HepG2 (cell line): ENCODE results near the gene CDC42EP1. TPM values are rescaled to one million over a fixed set of nuclear protein-coding genes. Genes with fewer than 3 reads are reported as not detected.
A peak's percentile ranks its signal among the peaks of the same experiment; 100 is the strongest.

ENCODE experiments used
- CBX5 ChIP-seq: sonication (generic); formaldehyde crosslinking; IDR thresholded peaks from 2 replicates; pipeline ENCODE4 v1.4.0; 2020; ENCODE audit warnings: missing genetic modification reagents, borderline replicate concordance
- CREB1 ChIP-seq, 2 experiments: fragments of 450-650 bp in 1 of 2; IDR thresholded peaks; 2 replicates each; pipeline ENCODE4 v1.6.1; 2016 to 2017; ENCODE audit warnings: control low read depth in 1 of 2, mild to moderate bottlenecking in 1 of 2, missing compliant biosample characterization in 1 of 2, missing genetic modification characterization in 1 of 2
- CREM ChIP-seq, 2 experiments: sonication (generic) in 1 of 2; formaldehyde crosslinking in 1 of 2; IDR thresholded peaks; 2 replicates each; pipeline versions ENCODE4 v1.4.0 to v1.6.1; 2016 to 2020; ENCODE audit warnings: antibody characterized with exemption in 1 of 2, mild to moderate bottlenecking in 1 of 2, missing genetic modification reagents in 1 of 2
- ETV5 ChIP-seq: IDR thresholded peaks from 2 replicates; pipeline ENCODE4 v1.6.1; 2018; ENCODE audit warnings: missing biosample characterization, missing genetic modification reagents, inconsistent platforms, borderline replicate concordance
- FOXP1 ChIP-seq, 2 experiments: fragments of 450-650 bp in 1 of 2; IDR thresholded peaks; 2 replicates each; pipeline ENCODE4 v1.6.1; 2017 to 2018; ENCODE audit warnings: antibody characterized with exemption in 1 of 2
- LCORL ChIP-seq, 2 experiments: fragments of 450-650 bp in 1 of 2; sonication (generic) in 1 of 2; formaldehyde crosslinking in 1 of 2; IDR thresholded peaks; 2 replicates each; pipeline versions ENCODE4 v1.5.0 to v1.6.1; 2017 to 2020; ENCODE audit warnings: antibody characterized with exemption in 1 of 2, missing genetic modification reagents in 1 of 2
- MAZ ChIP-seq, 2 experiments: sonication (generic) in 1 of 2; formaldehyde crosslinking in 1 of 2; IDR thresholded peaks; 2 replicates each; pipeline versions ENCODE4 v1.5.0 to v1.6.1; 2012 to 2020; ENCODE audit warnings: low read depth in 2 of 2, mild to moderate bottlenecking in 2 of 2, borderline replicate concordance in 1 of 2, improper control_type of control experiment in 1 of 2, low read length in 1 of 2, missing genetic modification reagents in 1 of 2, moderate library complexity in 1 of 2
- MIER3 ChIP-seq: IDR thresholded peaks from 2 replicates; pipeline ENCODE4 v1.6.1; 2016; ENCODE audit warnings: missing compliant biosample characterization, borderline replicate concordance
- NCOA1 ChIP-seq: sonication (generic); formaldehyde crosslinking; IDR thresholded peaks from 2 replicates; pipeline ENCODE4 v1.9.0; 2021; ENCODE audit warnings: missing genetic modification reagents
- NKX3-1 ChIP-seq: sonication (generic); formaldehyde crosslinking; IDR thresholded peaks from 2 replicates; pipeline ENCODE4 v1.5.0; 2020; ENCODE audit warnings: missing genetic modification reagents
- RBAK ChIP-seq: sonication (generic); formaldehyde crosslinking; IDR thresholded peaks from 2 replicates; pipeline ENCODE4 v1.5.1; 2020; ENCODE audit warnings: mild to moderate bottlenecking, missing genetic modification reagents
- RFXANK ChIP-seq: IDR thresholded peaks from 2 replicates; pipeline ENCODE4 v1.6.1; 2016
- SSRP1 ChIP-seq: IDR thresholded peaks from 2 replicates; pipeline ENCODE4 v1.6.1; 2016; ENCODE audit warnings: control low read depth
- TAF1 ChIP-seq: sonication (generic); formaldehyde crosslinking; IDR thresholded peaks from 2 replicates; pipeline ENCODE4 v1.4.0; 2020; ENCODE audit warnings: missing genetic modification reagents
- TBL1XR1 ChIP-seq: fragments of 150-350 bp; IDR thresholded peaks from 2 replicates; pipeline ENCODE4 v1.6.1; 2014; ENCODE audit warnings: borderline replicate concordance, low read length; ENCODE audit not compliant: partially characterized antibody
- ZNF326 ChIP-seq: sonication (generic); formaldehyde crosslinking; IDR thresholded peaks from 2 replicates; pipeline ENCODE4 v1.4.0; 2020; ENCODE audit warnings: missing genetic modification reagents, borderline replicate concordance
- ZNF501 ChIP-seq: sonication (generic); formaldehyde crosslinking; IDR thresholded peaks from 2 replicates; pipeline ENCODE4 v1.5.1; 2020; ENCODE audit warnings: mild to moderate bottlenecking, moderate library complexity, missing genetic modification reagents
- ZNF607 ChIP-seq: sonication (generic); formaldehyde crosslinking; IDR thresholded peaks from 2 replicates; pipeline ENCODE4 v1.5.1; 2020; ENCODE audit warnings: missing genetic modification reagents, mild to moderate bottlenecking, borderline replicate concordance
- ZNF768 ChIP-seq: sonication (generic); formaldehyde crosslinking; IDR thresholded peaks from 2 replicates; pipeline ENCODE4 v1.4.0; 2020; ENCODE audit warnings: missing genetic modification reagents
- polyA plus RNA-seq, 8 experiments: library from polyadenylated mRNA; depleted of rRNA in 3 of 8; stranded (reverse) in 7 of 8; unstranded in 1 of 8; fragments of >200 nt; fragmentation: Illumina TruSeq in 4 of 8; extraction: Trizol in 4 of 8; gene quantifications; 2 replicates each; pipeline versions ENCODE4 v1.2.1 to v1.2.3, GENCODE V29; 2011 to 2016; ENCODE audit warnings: low read depth in 4 of 8, missing spikeins in 1 of 8, mixed read lengths in 1 of 8; ENCODE audit not compliant: insufficient read depth in 1 of 8
- total RNA-seq, 5 experiments: library from RNA; depleted of rRNA; stranded (reverse); fragments of >200 nt; fragmentation: Illumina TruSeq; extraction: Trizol; gene quantifications; 2 replicates each; pipeline ENCODE4 v1.2.3, GENCODE V29; 2016; ENCODE audit warnings: low read depth in 1 of 5
- TF ChIP-seq, protein P1 (sequence below): sonication (generic); formaldehyde crosslinking; IDR thresholded peaks from 2 replicates; pipeline ENCODE4 v1.4.0; 2020; ENCODE audit warnings: missing genetic modification reagents
- TF ChIP-seq, protein P2 (sequence below): sonication (generic); formaldehyde crosslinking; IDR thresholded peaks from 2 replicates; pipeline ENCODE4 v1.4.0; 2020; ENCODE audit warnings: missing genetic modification reagents, borderline replicate concordance
- TF ChIP-seq, protein P3 (sequence below): sonication (generic); formaldehyde crosslinking; IDR thresholded peaks from 2 replicates; pipeline ENCODE4 v1.8.0; 2022; ENCODE audit warnings: missing genetic modification reagents, mild to moderate bottlenecking, borderline replicate concordance

CDC42EP1 gene
- total and polyA plus RNA-seq, 2 of the 13 experiments (the other 11 are each of a cell fraction or from before 2014, with no cell fraction given): 17.1 to 29.5 TPM

DNA sequence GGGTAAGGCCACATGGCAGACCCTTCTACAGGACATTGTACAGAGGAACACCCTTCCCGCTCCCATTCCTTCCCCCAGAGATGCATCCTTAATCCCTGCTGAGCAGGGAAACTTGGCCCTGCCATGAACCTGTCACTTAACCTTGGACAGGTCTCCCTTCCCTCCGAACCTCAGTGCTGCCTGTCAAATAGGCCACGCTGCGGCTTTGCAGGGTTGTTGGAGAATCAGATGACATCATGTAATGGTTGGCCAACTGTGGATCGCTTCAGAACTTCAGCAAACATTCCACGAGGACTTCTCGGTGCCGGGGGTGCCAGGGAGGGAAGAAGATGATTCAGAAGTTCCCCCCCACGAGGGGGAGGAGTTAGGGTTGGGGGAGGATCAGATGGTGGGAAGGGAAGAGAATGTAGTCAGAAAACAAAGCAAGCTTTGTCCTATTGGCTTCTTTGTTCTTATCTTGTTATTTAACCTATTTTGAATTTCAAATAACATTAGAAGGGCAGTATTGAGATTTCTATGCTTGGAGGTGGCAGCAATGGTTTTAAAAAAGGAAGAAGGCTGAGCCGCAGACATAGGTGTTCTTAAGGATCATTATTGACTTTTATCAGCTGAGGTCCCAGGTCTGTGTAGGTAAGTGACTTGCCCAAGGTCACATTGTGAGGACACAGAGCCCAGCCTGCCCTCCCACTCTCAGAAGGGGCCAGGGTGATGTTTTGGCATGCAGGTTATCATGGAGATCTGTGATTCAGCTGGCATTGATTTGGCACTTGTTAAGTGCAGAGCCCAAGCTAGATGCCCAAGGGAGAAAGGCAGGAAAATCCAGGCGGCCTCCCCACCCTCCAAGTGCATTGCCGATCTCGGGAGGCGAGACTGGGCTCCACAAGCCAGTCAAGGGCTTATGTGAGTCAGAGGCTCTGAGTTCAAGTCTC is 3.1 kb downstream of the CDC42EP1 start (continued):
- TF ChIP-seq ZNF607 (CRISPR knock-in tag) (0 out of 2 replicates have a peak, but pooled peaks have one; percentile 39), RFXANK (CRISPR knock-in tag) (no peak), LCORL (IDR thresholded peaks at IDR 0.05) (no peak), LCORL (CRISPR knock-in tag; IDR thresholded peaks at IDR 0.05) (peak; percentile 65; the same call in 1 of the 2 replicates), ETV5 (CRISPR knock-in tag) (peak; percentile 9; the same call in 1 of the 2 replicates), SSRP1 (CRISPR knock-in tag) (peak; percentile 36; the same call in 1 of the 2 replicates), ZNF326 (0 out of 2 replicates have a peak, but pooled peaks have one; percentile 6), CREB1 (IDR thresholded peaks at IDR 0.05) (no peak), CREB1 (CRISPR knock-in tag; IDR thresholded peaks at IDR 0.05) (peak; percentile 86), ZNF768 (CRISPR knock-in tag) (0 out of 2 replicates have a peak, but pooled peaks have one; percentile 13), RBAK (no peak), MIER3 (CRISPR knock-in tag) (peak; percentile 59; the same call in 1 of the 2 replicates), ZNF501 (CRISPR knock-in tag) (peak; percentile 39; the same call in 1 of the 2 replicates), NCOA1 (CRISPR knock-in tag) (no peak), CBX5 (CRISPR knock-in tag) (peak; percentile 26; the same call in 1 of the 2 replicates), MAZ (IDR thresholded peaks at IDR 0.05; ENCODE audit: borderline replicate concordance, low read depth, low read length) (peak; percentile 56; the same call in 1 of the 2 replicates), MAZ (CRISPR knock-in tag; IDR thresholded peaks at IDR 0.05; ENCODE audit: low read depth) (peak; percentile 27; the same call in 1 of the 2 replicates), TAF1 (CRISPR knock-in tag) (peak; percentile 26; the same call in 1 of the 2 replicates), FOXP1 (IDR thresholded peaks at IDR 0.05) (no peak), FOXP1 (CRISPR knock-in tag; IDR thresholded peaks at IDR 0.05) (peak; percentile 59; the same call in 1 of the 2 replicates), CREM (IDR thresholded peaks at IDR 0.05) (peak; percentile 74), CREM (CRISPR knock-in tag; IDR thresholded peaks at IDR 0.05) (no peak), NKX3-1 (peak; percentile 38; the same call in 1 of the 2 replicates), TBL1XR1 (peak; percentile 77)
- TF ChIP-seq, protein P1, sequence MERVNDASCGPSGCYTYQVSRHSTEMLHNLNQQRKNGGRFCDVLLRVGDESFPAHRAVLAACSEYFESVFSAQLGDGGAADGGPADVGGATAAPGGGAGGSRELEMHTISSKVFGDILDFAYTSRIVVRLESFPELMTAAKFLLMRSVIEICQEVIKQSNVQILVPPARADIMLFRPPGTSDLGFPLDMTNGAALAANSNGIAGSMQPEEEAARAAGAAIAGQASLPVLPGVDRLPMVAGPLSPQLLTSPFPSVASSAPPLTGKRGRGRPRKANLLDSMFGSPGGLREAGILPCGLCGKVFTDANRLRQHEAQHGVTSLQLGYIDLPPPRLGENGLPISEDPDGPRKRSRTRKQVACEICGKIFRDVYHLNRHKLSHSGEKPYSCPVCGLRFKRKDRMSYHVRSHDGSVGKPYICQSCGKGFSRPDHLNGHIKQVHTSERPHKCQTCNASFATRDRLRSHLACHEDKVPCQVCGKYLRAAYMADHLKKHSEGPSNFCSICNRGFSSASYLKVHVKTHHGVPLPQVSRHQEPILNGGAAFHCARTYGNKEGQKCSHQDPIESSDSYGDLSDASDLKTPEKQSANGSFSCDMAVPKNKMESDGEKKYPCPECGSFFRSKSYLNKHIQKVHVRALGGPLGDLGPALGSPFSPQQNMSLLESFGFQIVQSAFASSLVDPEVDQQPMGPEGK (CRISPR knock-in tag): peak; percentile 100
- TF ChIP-seq, protein P2, sequence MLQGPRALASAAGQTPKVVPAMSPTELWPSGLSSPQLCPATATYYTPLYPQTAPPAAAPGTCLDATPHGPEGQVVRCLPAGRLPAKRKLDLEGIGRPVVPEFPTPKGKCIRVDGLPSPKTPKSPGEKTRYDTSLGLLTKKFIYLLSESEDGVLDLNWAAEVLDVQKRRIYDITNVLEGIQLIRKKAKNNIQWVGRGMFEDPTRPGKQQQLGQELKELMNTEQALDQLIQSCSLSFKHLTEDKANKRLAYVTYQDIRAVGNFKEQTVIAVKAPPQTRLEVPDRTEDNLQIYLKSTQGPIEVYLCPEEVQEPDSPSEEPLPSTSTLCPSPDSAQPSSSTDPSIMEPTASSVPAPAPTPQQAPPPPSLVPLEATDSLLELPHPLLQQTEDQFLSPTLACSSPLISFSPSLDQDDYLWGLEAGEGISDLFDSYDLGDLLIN: no peak
- TF ChIP-seq, protein P3, sequence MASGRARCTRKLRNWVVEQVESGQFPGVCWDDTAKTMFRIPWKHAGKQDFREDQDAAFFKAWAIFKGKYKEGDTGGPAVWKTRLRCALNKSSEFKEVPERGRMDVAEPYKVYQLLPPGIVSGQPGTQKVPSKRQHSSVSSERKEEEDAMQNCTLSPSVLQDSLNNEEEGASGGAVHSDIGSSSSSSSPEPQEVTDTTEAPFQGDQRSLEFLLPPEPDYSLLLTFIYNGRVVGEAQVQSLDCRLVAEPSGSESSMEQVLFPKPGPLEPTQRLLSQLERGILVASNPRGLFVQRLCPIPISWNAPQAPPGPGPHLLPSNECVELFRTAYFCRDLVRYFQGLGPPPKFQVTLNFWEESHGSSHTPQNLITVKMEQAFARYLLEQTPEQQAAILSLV: no peak
